A549 treated with AZD2906 at 1 μM for 4 hours (cell line): ENCODE results near the gene S100G. TPM values are rescaled to one million over a fixed set of nuclear protein-coding genes. Genes with fewer than 3 reads are reported as not detected.

Experiments
- total RNA-seq: library from RNA; stranded (reverse); fragments of 200-300 nt; extraction: Qiagen RNA extraction; gene quantifications from 5 replicates; pipeline ENCODE4 v1.2.3, GENCODE V29; 2022

Gene S100G, protein sequence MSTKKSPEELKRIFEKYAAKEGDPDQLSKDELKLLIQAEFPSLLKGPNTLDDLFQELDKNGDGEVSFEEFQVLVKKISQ
- total RNA-seq, result not detected in 5 replicates

DNA sequence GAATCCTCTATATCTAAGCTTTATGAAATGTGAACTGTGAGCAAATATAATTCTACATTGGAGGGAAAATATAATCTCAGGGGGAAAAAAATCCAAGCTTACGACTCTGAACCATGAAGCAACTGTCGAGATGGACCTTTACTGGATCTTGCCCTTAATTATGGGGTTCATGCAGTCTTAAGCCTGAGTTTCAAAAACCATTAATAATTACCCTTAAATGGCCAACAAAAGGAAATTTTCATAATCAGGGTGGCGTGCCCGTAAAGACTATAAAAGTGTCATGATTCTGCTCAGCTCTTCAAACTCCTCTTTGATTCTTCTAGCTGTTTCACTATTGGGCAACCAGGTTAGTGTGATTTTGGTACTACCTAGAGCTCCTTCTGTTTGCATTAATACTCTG lies at the start of gene S100G:
TSS of gene S100G (plus strand) at position 301 of the 400 bp plus-strand sequence. CDS start 849 bp downstream, outside the sequence.

Other genes with a start within 250 kb of the S100G start
- 9.7 to 11.9 TPM (median 10.2 TPM) in 5 replicates for gene CTPS2, start 62.5 kb downstream of the S100G start, total RNA-seq
- gene SYAP1, start 69.5 kb downstream of the S100G start, total RNA-seq, result 19.8 to 20.9 TPM (median 20.4 TPM) in 5 replicates
- 12.9 to 16.2 TPM (median 14.4 TPM) in 5 replicates for gene TXLNG, start 136.3 kb downstream of the S100G start, total RNA-seq
- 158 to 186 TPM (median 162 TPM) in 5 replicates for gene RBBP7, start 220.2 kb downstream of the S100G start, total RNA-seq